ENCODE results near the gene LRRC39.
"Not testable (repeated sequence)": the region's sequence is repeated elsewhere in the genome, so short reads cannot be mapped to it uniquely, and the experiment has no call there.

Gene LRRC39

GRCh38 chr1:100178091-100178490 is at the start of gene LRRC39:
LRRC39 (minus strand) TSS chr1:100178256; CDS start chr1:100168516, 9,740 bp downstream.
- no peak for DNase-seq

GRCh38 chr1:100222428-100222827 is 44.4 kb upstream of the LRRC39 start:
- no peak for DNase-seq

- DNase-seq: peak; percentile 7
Observed at GRCh38 chr1:100219883-100220282, 41.8 kb upstream of the LRRC39 start.

GRCh38 chr1:100219457-100219856 is 41.4 kb upstream of the LRRC39 start:
- DNase-seq: no peak

- no peak for DNase-seq
Observed at GRCh38 chr1:100217834-100218233, 39.8 kb upstream of the LRRC39 start.

GRCh38 chr1:100215101-100215500 is 37.0 kb upstream of the LRRC39 start:
- DNase-seq: no peak

GRCh38 chr1:100213141-100213540 is 35.1 kb upstream of the LRRC39 start:
- DNase-seq: no peak

- no peak for DNase-seq
Observed at GRCh38 chr1:100206301-100206700, 28.2 kb upstream of the LRRC39 start.

GRCh38 chr1:100205593-100205992 is 27.5 kb upstream of the LRRC39 start:
- DNase-seq: not testable (repeated sequence)

- DNase-seq: not testable (repeated sequence)
Observed at GRCh38 chr1:100205103-100205502, 27.0 kb upstream of the LRRC39 start.

GRCh38 chr1:100202703-100203102 is 24.6 kb upstream of the LRRC39 start:
- DNase-seq: not testable (repeated sequence)

- DNase-seq: not testable (repeated sequence)
Observed at GRCh38 chr1:100200060-100200459, 22.0 kb upstream of the LRRC39 start.

GRCh38 chr1:100198596-100198995 is 20.5 kb upstream of the LRRC39 start:
- no peak for DNase-seq

- DNase-seq: no peak
Observed at GRCh38 chr1:100188617-100189016, 10.6 kb upstream of the LRRC39 start.

- DNase-seq: no peak
Observed at GRCh38 chr1:100187912-100188311, 9.9 kb upstream of the LRRC39 start.

GRCh38 chr1:100184536-100184935 is 6.5 kb upstream of the LRRC39 start:
- DNase-seq: no peak

GRCh38 chr1:100183370-100183769 is 5.3 kb upstream of the LRRC39 start:
- DNase-seq: no peak

- DNase-seq: no peak
Observed at GRCh38 chr1:100177295-100178041, 588 bp downstream of the LRRC39 start.

- no peak for DNase-seq
Observed at GRCh38 chr1:100168051-100168450, 10.0 kb downstream of the LRRC39 start.

- no peak for DNase-seq
Observed at GRCh38 chr1:100164702-100165101, 13.4 kb downstream of the LRRC39 start.

- no peak for DNase-seq
Observed at GRCh38 chr1:100164216-100164615, 13.8 kb downstream of the LRRC39 start.

GRCh38 chr1:100162881-100163280 is 15.2 kb downstream of the LRRC39 start:
- no peak for DNase-seq

GRCh38 chr1:100152271-100152670 is 25.8 kb downstream of the LRRC39 start:
- no peak for DNase-seq

- DNase-seq: no peak
Observed at GRCh38 chr1:100151679-100152078, 26.4 kb downstream of the LRRC39 start.

GRCh38 chr1:100147875-100148274 is 30.2 kb downstream of the LRRC39 start:
- no peak for DNase-seq

All from NCI-H226 (cell line).